Neural progenitor cell (in vitro differentiated cells): ENCODE measurements around the gene TRABD2B.

Experiments
- EZH2phosphoT487 ChIP-seq: fragments of 200-600 bp; sonication (generic); IDR thresholded peaks from 2 replicates; pipeline ENCODE4 v1.6.1; 2017; ENCODE audit warnings: antibody characterized with exemption
- TF ChIP-seq, protein P1 (sequence below): fragments of 200-600 bp; sonication (generic); IDR thresholded peaks from 2 replicates; pipeline ENCODE4 v1.5.1; 2017; ENCODE audit warnings: antibody characterized with exemption, mild to moderate bottlenecking

DNA sequence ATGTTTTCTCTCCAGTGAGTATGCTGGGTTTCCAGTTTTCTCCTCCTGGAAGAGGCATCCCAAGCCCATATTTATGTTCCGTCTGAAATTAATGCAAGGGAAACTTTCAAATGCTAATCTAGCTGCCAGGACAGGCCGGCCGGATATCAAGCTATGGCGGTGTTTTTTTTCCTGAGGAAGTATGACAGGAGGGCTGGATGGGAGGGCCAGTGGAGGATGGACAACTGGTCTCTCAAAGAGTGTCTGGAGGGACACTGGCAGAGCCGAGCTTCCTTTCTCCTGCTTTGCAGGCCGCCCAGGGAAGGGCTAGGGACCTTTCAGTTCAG, 212.7 kb downstream of the TRABD2B start:
- TF ChIP-seq, protein P1, sequence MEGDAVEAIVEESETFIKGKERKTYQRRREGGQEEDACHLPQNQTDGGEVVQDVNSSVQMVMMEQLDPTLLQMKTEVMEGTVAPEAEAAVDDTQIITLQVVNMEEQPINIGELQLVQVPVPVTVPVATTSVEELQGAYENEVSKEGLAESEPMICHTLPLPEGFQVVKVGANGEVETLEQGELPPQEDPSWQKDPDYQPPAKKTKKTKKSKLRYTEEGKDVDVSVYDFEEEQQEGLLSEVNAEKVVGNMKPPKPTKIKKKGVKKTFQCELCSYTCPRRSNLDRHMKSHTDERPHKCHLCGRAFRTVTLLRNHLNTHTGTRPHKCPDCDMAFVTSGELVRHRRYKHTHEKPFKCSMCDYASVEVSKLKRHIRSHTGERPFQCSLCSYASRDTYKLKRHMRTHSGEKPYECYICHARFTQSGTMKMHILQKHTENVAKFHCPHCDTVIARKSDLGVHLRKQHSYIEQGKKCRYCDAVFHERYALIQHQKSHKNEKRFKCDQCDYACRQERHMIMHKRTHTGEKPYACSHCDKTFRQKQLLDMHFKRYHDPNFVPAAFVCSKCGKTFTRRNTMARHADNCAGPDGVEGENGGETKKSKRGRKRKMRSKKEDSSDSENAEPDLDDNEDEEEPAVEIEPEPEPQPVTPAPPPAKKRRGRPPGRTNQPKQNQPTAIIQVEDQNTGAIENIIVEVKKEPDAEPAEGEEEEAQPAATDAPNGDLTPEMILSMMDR = no peak
- TF ChIP-seq EZH2phosphoT487 = no peak
